Activated CD4-positive, alpha-beta T cell treated with anti-CD3 and anti-CD28 coated beads, Interleukin-2, amount 10 ng/mL, durations not matched to agents 7 days and 5 days (primary cell): Measurements from ENCODE around the gene HDLBP. TPM values are rescaled to one million over a fixed set of nuclear protein-coding genes. Genes with fewer than 3 reads are reported as not detected.

Experiments used
- CTCF ChIA-PET: fragments of 350-600 bp; sonication (Branson Sonifier 250); formaldehyde crosslinking; loops from one replicate; lab custom pipeline; 2021; ENCODE audit warnings: antibody characterized with exemption; lab: Charles Lee
- POLR2A ChIA-PET: fragments of 350-600 bp; sonication (Branson Sonifier 250); formaldehyde crosslinking; loops from one replicate; lab custom pipeline; 2021; ENCODE audit warnings: antibody characterized with exemption; lab: Charles Lee
- DNase-seq: peaks from one replicate; pipeline ENCODE4 v3.0.0-alpha.2; 2020
- H3K27ac Mint-ChIP-seq: one replicate; pipeline ENCODE4 v1.8.0; 2021; ENCODE audit warnings: mild to moderate bottlenecking, moderate library complexity, mixed read lengths
- H3K27me3 Mint-ChIP-seq: one replicate; pipeline ENCODE4 v1.8.0; 2021; ENCODE audit warnings: mixed read lengths
- H3K36me3 Mint-ChIP-seq: one replicate; pipeline ENCODE4 v1.8.0; 2021; ENCODE audit warnings: low read depth, mixed read lengths
- H3K4me1 Mint-ChIP-seq: one replicate; pipeline ENCODE4 v1.8.0; 2021; ENCODE audit warnings: mixed read lengths
- H3K4me3 Mint-ChIP-seq: one replicate; pipeline ENCODE4 v1.8.0; 2021; ENCODE audit warnings: mild to moderate bottlenecking, moderate library complexity, mixed read lengths
- H3K9me3 Mint-ChIP-seq: one replicate; pipeline ENCODE4 v1.8.0; 2021; ENCODE audit warnings: mixed read lengths
- total RNA-seq, 2 experiments: library from RNA; stranded (reverse); gene quantifications; one replicate each; pipeline ENCODE4 v1.2.3, GENCODE V29; 2021

The HDLBP gene
- total RNA-seq, 2 experiments from 2014 or later = 198 to 203 TPM

- no peak for DNase-seq
- CTCF ChIA-PET = interaction anchor here (1.0 kb wide), 1 partner anchor 273 kb away, joined by 3 read pairs; no protein-coding TSS in a partner anchor
- Mint-ChIP-seq H3K4me3 (no peak overlapping the region), H3K27me3 (no peaks in the 10 kb centered on the region), H3K27ac (no peak overlapping the region), H3K9me3 (no peaks in the 10 kb centered on the region), H3K4me1 (peaks cover 18% of the 10 kb centered on the region), H3K36me3 (peaks cover 43% of the 10 kb centered on the region)
- POLR2A ChIA-PET = no interaction called here
These were observed 36.2 kb upstream of the HDLBP start for GRCh38 chr2:241351640-241352031.

GRCh38 chr2:241350878-241351639 lies 35.6 kb upstream of the HDLBP start:
- POLR2A ChIA-PET = no interaction called here
- no peaks in the 10 kb centered on the region for H3K9me3 Mint-ChIP-seq
- peaks cover 43% of the 10 kb centered on the region for H3K36me3 Mint-ChIP-seq
- CTCF ChIA-PET = interaction anchor here (1.0 kb wide), 1 partner anchor 274 kb away, joined by 3 read pairs; no protein-coding TSS in a partner anchor
- peaks cover 18% of the 10 kb centered on the region for H3K4me1 Mint-ChIP-seq
- H3K4me3 Mint-ChIP-seq = no peak overlapping the region
- H3K27me3 Mint-ChIP-seq = no peaks in the 10 kb centered on the region
- no peak overlapping the region for H3K27ac Mint-ChIP-seq
- no peak for DNase-seq

GRCh38 chr2:241350530-241350877 lies 35.0 kb upstream of the HDLBP start:
- Mint-ChIP-seq H3K27ac (no peak overlapping the region), H3K4me1 (peaks cover 18% of the 10 kb centered on the region), H3K4me3 (no peak overlapping the region), H3K36me3 (peaks cover 47% of the 10 kb centered on the region), H3K9me3 (no peaks in the 10 kb centered on the region), H3K27me3 (no peaks in the 10 kb centered on the region)
- DNase-seq = no peak
- ChIA-PET POLR2A (no interaction called here), CTCF (no interaction called here)

- Mint-ChIP-seq H3K27ac (no peak overlapping the region), H3K27me3 (no peaks in the 10 kb centered on the region), H3K4me1 (peaks cover 14% of the 10 kb centered on the region), H3K36me3 (peaks cover 49% of the 10 kb centered on the region), H3K9me3 (no peaks in the 10 kb centered on the region), H3K4me3 (no peak overlapping the region)
- ChIA-PET POLR2A (no interaction called here), CTCF (no interaction called here)
- DNase-seq = no peak
These were observed 34.5 kb upstream of the HDLBP start for GRCh38 chr2:241349941-241350340.

GRCh38 chr2:241344925-241345651 lies 29.6 kb upstream of the HDLBP start:
- no peak for DNase-seq
- CTCF ChIA-PET = interaction anchor here (0.7 kb wide), 2 partner anchors 23 to 489 kb away, joined by 4 to 5 read pairs; no protein-coding TSS in a partner anchor

GRCh38 chr2:241340631-241341163 lies 25.2 kb upstream of the HDLBP start:
- Mint-ChIP-seq H3K4me3 (peak overlapping the region; percentile 16), H3K9me3 (no peaks in the 10 kb centered on the region), H3K36me3 (peaks cover 63% of the 10 kb centered on the region), H3K4me1 (peaks cover 42% of the 10 kb centered on the region), H3K27ac (peak overlapping the region; percentile 72), H3K27me3 (no peaks in the 10 kb centered on the region)
- POLR2A ChIA-PET = no interaction called here
- CTCF ChIA-PET = no interaction called here
- DNase-seq = peak; percentile 49

More at GRCh38 chr2:241344925-241345651, 29.6 kb upstream of the HDLBP start:
- Mint-ChIP-seq H3K27me3 (no peaks in the 10 kb centered on the region), H3K27ac (no peak overlapping the region), H3K36me3 (peaks cover 49% of the 10 kb centered on the region), H3K9me3 (no peaks in the 10 kb centered on the region), H3K4me3 (no peak overlapping the region), H3K4me1 (peaks cover 21% of the 10 kb centered on the region)
- POLR2A ChIA-PET = no interaction called here

GRCh38 chr2:241339839-241340630 lies 24.6 kb upstream of the HDLBP start:
- H3K9me3 Mint-ChIP-seq = no peaks in the 10 kb centered on the region
- peaks cover 48% of the 10 kb centered on the region for H3K4me1 Mint-ChIP-seq
- POLR2A ChIA-PET = no interaction called here
- CTCF ChIA-PET = interaction anchor here (0.6 kb wide), 1 partner anchor 9 kb away, joined by 3 read pairs; no protein-coding TSS in a partner anchor
- peaks cover 65% of the 10 kb centered on the region for H3K36me3 Mint-ChIP-seq
- H3K27ac Mint-ChIP-seq = no peak overlapping the region
- H3K4me3 Mint-ChIP-seq = no peak overlapping the region
- H3K27me3 Mint-ChIP-seq = no peaks in the 10 kb centered on the region
- DNase-seq = no peak

- no peak overlapping the region for H3K4me3 Mint-ChIP-seq
- H3K27me3 Mint-ChIP-seq = no peaks in the 10 kb centered on the region
- H3K4me1 Mint-ChIP-seq = peaks cover 37% of the 10 kb centered on the region
- CTCF ChIA-PET = no interaction called here
- H3K9me3 Mint-ChIP-seq = no peaks in the 10 kb centered on the region
- no peak for DNase-seq
- H3K36me3 Mint-ChIP-seq = peaks cover 52% of the 10 kb centered on the region
- no peak overlapping the region for H3K27ac Mint-ChIP-seq
- POLR2A ChIA-PET = interaction anchor here (0.6 kb wide), 1 partner anchor 40 kb away, joined by 3 read pairs; no protein-coding TSS in a partner anchor
These were observed 19.3 kb upstream of the HDLBP start for GRCh38 chr2:241334813-241335212.

GRCh38 chr2:241330616-241330981 lies 15.1 kb upstream of the HDLBP start:
- CTCF ChIA-PET = interaction anchor here (0.6 to 1.4 kb wide), 2 partner anchors 8 to 9 kb away, joined by 3 to 4 read pairs; no protein-coding TSS in a partner anchor
- POLR2A ChIA-PET = no interaction called here
- H3K27me3 Mint-ChIP-seq = no peaks in the 10 kb centered on the region
- H3K9me3 Mint-ChIP-seq = no peaks in the 10 kb centered on the region
- no peak overlapping the region for H3K27ac Mint-ChIP-seq
- H3K4me1 Mint-ChIP-seq = peaks cover 19% of the 10 kb centered on the region
- H3K36me3 Mint-ChIP-seq = peaks cover 53% of the 10 kb centered on the region
- no peak for DNase-seq
- no peak overlapping the region for H3K4me3 Mint-ChIP-seq

GRCh38 chr2:241329669-241330615 lies 14.5 kb upstream of the HDLBP start:
- peaks cover 52% of the 10 kb centered on the region for H3K36me3 Mint-ChIP-seq
- H3K9me3 Mint-ChIP-seq = no peaks in the 10 kb centered on the region
- ChIA-PET CTCF (no interaction called here), POLR2A (interaction anchor here (0.6 kb wide), 1 partner anchor 15 kb away, joined by 3 read pairs; no protein-coding TSS in a partner anchor)
- H3K4me1 Mint-ChIP-seq = peaks cover 14% of the 10 kb centered on the region
- no peak overlapping the region for H3K27ac Mint-ChIP-seq
- H3K27me3 Mint-ChIP-seq = no peaks in the 10 kb centered on the region
- DNase-seq = no peak
- no peak overlapping the region for H3K4me3 Mint-ChIP-seq

- Mint-ChIP-seq H3K27me3 (no peaks in the 10 kb centered on the region), H3K9me3 (no peaks in the 10 kb centered on the region), H3K4me1 (peaks cover 31% of the 10 kb centered on the region), H3K4me3 (no peak overlapping the region), H3K27ac (no peak overlapping the region), H3K36me3 (peaks cover 59% of the 10 kb centered on the region)
- ChIA-PET CTCF (interaction anchor here (1.1 kb wide), 1 partner anchor 48 kb away, joined by 3 read pairs; no protein-coding TSS in a partner anchor), POLR2A (no interaction called here)
- DNase-seq = no peak
These were observed 9.8 kb upstream of the HDLBP start for GRCh38 chr2:241325257-241325656.
